SK-N-SH treated with all-trans-retinoic acid at 6 μM for 48 hours (cell line): Measurements from ENCODE around the gene DAAM2.

Experiments used
- ARNTL ChIP-seq: fragments of 450-650 bp; formaldehyde crosslinking; IDR thresholded peaks from 2 replicates; pipeline ENCODE4 v1.5.0; 2020; ENCODE audit warnings: low read depth, mild to moderate bottlenecking, moderate library complexity, borderline replicate concordance
- GLIS3 ChIP-seq: fragments of 250-450 bp; sonication (Bioruptor Pico); IDR thresholded peaks from 2 replicates; pipeline ENCODE4 v1.5.0; 2020; ENCODE audit warnings: mild to moderate bottlenecking, moderate library complexity
- RARB ChIP-seq: fragments of 250-450 bp; sonication (Bioruptor Pico); IDR thresholded peaks from 2 replicates; pipeline ENCODE4 v1.8.0; 2021; ENCODE audit warnings: mild to moderate bottlenecking, moderate library complexity
- ZC3H10 ChIP-seq: fragments of 250-450 bp; sonication (Bioruptor Pico); IDR thresholded peaks from 2 replicates; pipeline ENCODE4 v1.5.1; 2021; ENCODE audit warnings: mild to moderate bottlenecking, moderate library complexity
- ZNF565 ChIP-seq: fragments of 450-650 bp; formaldehyde crosslinking; conservative IDR thresholded peaks from 2 replicates; pipeline ENCODE4 v1.5.0; 2020; ENCODE audit warnings: low read depth, mild to moderate bottlenecking, moderate library complexity

DNA sequence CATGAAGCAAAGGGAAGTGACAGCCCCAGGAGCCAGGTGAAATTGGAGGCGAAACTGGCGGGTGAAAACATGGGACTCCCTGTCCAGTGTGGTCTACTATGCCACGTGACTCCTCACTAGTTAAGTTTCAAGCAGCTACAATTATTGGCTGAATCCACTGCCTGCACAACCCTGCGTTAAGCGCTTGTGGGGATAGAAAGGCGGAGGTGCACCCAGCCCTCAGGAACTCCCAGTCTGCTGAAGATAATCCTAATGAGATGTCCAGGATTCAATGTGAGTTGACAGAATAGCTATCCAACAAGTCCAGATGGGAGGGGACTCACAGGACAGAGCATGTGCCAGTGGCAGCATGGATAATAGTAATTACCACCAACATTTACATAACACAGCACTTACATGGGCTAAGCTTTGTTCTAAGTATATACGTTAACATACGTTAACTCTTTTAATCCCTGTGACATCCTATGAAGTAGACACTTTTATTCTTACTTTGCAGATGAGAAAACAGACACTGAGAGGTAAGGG is 140.3 kb downstream of the DAAM2 start:
- TF ChIP-seq ZNF565 (CRISPR knock-in tag) = no peak
- TF ChIP-seq GLIS3 = no peak
- TF ChIP-seq ZC3H10 = no peak
- no peak for TF ChIP-seq RARB (CRISPR knock-in tag)
- TF ChIP-seq ARNTL (CRISPR knock-in tag) = no peak
